Measurements from ENCODE around the gene PFKL. TPM values are rescaled to one million over a fixed set of nuclear protein-coding genes. Genes with fewer than 3 reads are reported as not detected.

The PFKL gene
- total and polyA plus RNA-seq, 5 donors from 2014 or later = 125 to 204 (median 174) TPM

Other genes with a start within 250 kb of the PFKL start
- 17.6 TPM for gene PWP2, start 192.7 kb upstream of the PFKL start, total RNA-seq
- 10 to 100 TPM in 1 of 4 donors, 1 to 10 TPM in 1, under 1 TPM in 2; 0.78 to 15.7 (median 4.1) TPM for gene PWP2, start 192.7 kb upstream of the PFKL start, polyA plus RNA-seq
- gene GATD3, start 166.4 kb upstream of the PFKL start, total RNA-seq = 32.1 TPM
- 10 to 100 TPM in 2 of 4 donors, 1 to 10 TPM in 2; 3.9 to 51.4 (median 27.6) TPM for gene GATD3, start 166.4 kb upstream of the PFKL start, polyA plus RNA-seq
- gene ICOSLG, start 59.1 kb upstream of the PFKL start, total RNA-seq = 22.6 TPM
- gene ICOSLG, start 59.1 kb upstream of the PFKL start, polyA plus RNA-seq = 1 to 10 TPM in 2 of 4 donors, under 1 TPM in 2; 0.49 to 2.0 (median 1.3) TPM
- not detected for gene DNMT3L, start 38.2 kb upstream of the PFKL start, total RNA-seq
- not detected for gene DNMT3L, start 38.2 kb upstream of the PFKL start, polyA plus RNA-seq
- gene AIRE, start 14.2 kb upstream of the PFKL start, total RNA-seq = 0.39 TPM
- gene AIRE, start 14.2 kb upstream of the PFKL start, polyA plus RNA-seq = 1 to 10 TPM in 1 of 4 donors, under 1 TPM in 3; 0.07 to 2.0 (median 0.33) TPM
- gene CFAP410, start 39.3 kb downstream of the PFKL start, total RNA-seq = 49.1 TPM
- 10 to 100 TPM; 16.4 to 18.1 (median 17.1) TPM for gene CFAP410, start 39.3 kb downstream of the PFKL start, polyA plus RNA-seq
- gene TRPM2, start 53.6 kb downstream of the PFKL start, total RNA-seq = 3.1 TPM
- 1 to 10 TPM in 2 of 4 donors, under 1 TPM in 2; 0.38 to 1.1 (median 0.79) TPM for gene TRPM2, start 53.6 kb downstream of the PFKL start, polyA plus RNA-seq
- 1.6 TPM for gene LRRC3, start 155.5 kb downstream of the PFKL start, total RNA-seq
- gene LRRC3, start 155.5 kb downstream of the PFKL start, polyA plus RNA-seq = under 1 TPM; 0.15 to 0.44 (median 0.38) TPM
- not detected for gene KRTAP10-1, start 240.1 kb downstream of the PFKL start, total RNA-seq
- not detected for gene KRTAP10-1, start 240.1 kb downstream of the PFKL start, polyA plus RNA-seq